IPS-18a (cell line): ENCODE data around the gene SPINK7.

Source experiments
- H3K27ac ChIP-seq: one replicate; pipeline ENCODE4 v1.5.1; 2013; ENCODE audit warnings: low read length
- H3K27me3 ChIP-seq: one replicate; pipeline ENCODE4 v1.6.1; 2013; ENCODE audit warnings: mild to moderate bottlenecking, low read length; ENCODE audit not compliant: control insufficient read depth, insufficient read depth
- H3K36me3 ChIP-seq: one replicate; pipeline ENCODE4 v1.6.1; 2013; ENCODE audit warnings: low read depth, low read length; ENCODE audit not compliant: control insufficient read depth
- H3K4me1 ChIP-seq: one replicate; pipeline ENCODE4 v1.6.1; 2013; ENCODE audit warnings: low read depth, low read length; ENCODE audit not compliant: control insufficient read depth
- H3K4me3 ChIP-seq: one replicate; pipeline ENCODE4 v1.5.1; 2013; ENCODE audit warnings: low read length
- H3K9ac ChIP-seq: one replicate; pipeline ENCODE4 v1.6.1; 2013; ENCODE audit warnings: mild to moderate bottlenecking, low read length, moderate library complexity
- H3K9me3 ChIP-seq: one replicate; pipeline ENCODE4 v1.6.1; 2013; ENCODE audit warnings: low read depth, low read length; ENCODE audit not compliant: control insufficient read depth

Gene SPINK7

GRCh38 chr5:148352696-148353095 is 40.5 kb downstream of the SPINK7 start:
- H3K4me3 ChIP-seq = no peak overlapping the region
- H3K9me3 ChIP-seq = no peaks in the 10 kb centered on the region
- H3K9ac ChIP-seq = no peak overlapping the region
- no peaks in the 10 kb centered on the region for H3K4me1 ChIP-seq
- H3K27me3 ChIP-seq = no peaks in the 10 kb centered on the region
- no peak overlapping the region for H3K27ac ChIP-seq
- H3K36me3 ChIP-seq = no peaks in the 10 kb centered on the region

GRCh38 chr5:148353634-148354033 is 41.4 kb downstream of the SPINK7 start:
- H3K27ac ChIP-seq = no peak overlapping the region
- no peaks in the 10 kb centered on the region for H3K4me1 ChIP-seq
- H3K9me3 ChIP-seq = no peaks in the 10 kb centered on the region
- H3K36me3 ChIP-seq = no peaks in the 10 kb centered on the region
- no peaks in the 10 kb centered on the region for H3K27me3 ChIP-seq
- H3K4me3 ChIP-seq = no peak overlapping the region
- no peak overlapping the region for H3K9ac ChIP-seq

GRCh38 chr5:148364343-148364742 is 52.1 kb downstream of the SPINK7 start:
- no peak overlapping the region for H3K4me3 ChIP-seq
- H3K9me3 ChIP-seq = no peaks in the 10 kb centered on the region
- H3K36me3 ChIP-seq = no peaks in the 10 kb centered on the region
- no peaks in the 10 kb centered on the region for H3K27me3 ChIP-seq
- no peak overlapping the region for H3K9ac ChIP-seq
- no peak overlapping the region for H3K27ac ChIP-seq
- no peaks in the 10 kb centered on the region for H3K4me1 ChIP-seq
